Measurements from ENCODE around the gene TRIM34. TPM values are rescaled to one million over a fixed set of nuclear protein-coding genes. Genes with fewer than 3 reads are reported as not detected.
"Not testable (repeated sequence)": the region's sequence is repeated elsewhere in the genome, so short reads cannot be mapped to it uniquely, and the experiment has no call there.

TRIM34 gene
- total and polyA plus RNA-seq, 2 experiments from 2014 or later = 3.9 to 5.1 TPM

DNA sequence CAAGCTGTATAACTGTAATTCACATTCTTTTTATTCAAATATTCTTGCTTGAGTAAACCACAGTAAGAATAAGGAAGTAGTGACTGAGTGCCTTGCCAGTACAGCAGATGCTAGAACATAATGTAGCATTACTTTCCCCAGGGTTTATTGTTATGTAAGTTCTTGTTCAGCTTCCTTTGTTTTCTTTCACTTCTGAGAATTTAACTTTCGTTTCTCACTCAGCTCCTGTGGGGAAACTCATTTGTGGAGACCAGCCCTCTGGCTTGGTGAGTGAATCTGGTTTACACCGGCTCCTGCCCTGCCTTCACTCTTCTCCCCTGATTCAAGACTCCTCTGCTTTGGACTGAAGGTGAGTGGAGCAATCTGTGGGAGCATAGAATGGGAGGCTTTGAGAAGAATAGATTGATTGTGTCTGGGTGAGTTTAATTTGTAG lies 64.8 kb downstream of the TRIM34 start, which contains the start of gene TRIM22:
TRIM22 (plus strand) TSS at position 240 of the 433 bp plus-strand sequence. CDS start 6,443 bp downstream, outside the sequence.
- peak within 1 kb of the TSS; percentile 96 for H3K9ac ChIP-seq
- H3K79me2 ChIP-seq (ENCODE audit: insufficient read depth) = peaks cover 28% of the 10 kb centered on the region
- no peaks in the 10 kb centered on the region for H3K27me3 ChIP-seq (replicated peaks; ENCODE audit: insufficient read depth)
- DNase-seq = peak; percentile 88
- 0 out of 2 replicates have a peak, but pooled peaks cover 4% of the 10 kb centered on the region for H3K36me3 ChIP-seq (ENCODE audit: low read depth)
- in situ Hi-C loops (cut with MboI) = loop anchor here (25.0 kb wide), 1 partner anchor 648 kb away; no protein-coding TSS in a partner anchor
- no peak for TF ChIP-seq EZH2phosphoT487 (IDR thresholded peaks at IDR 0.05; ENCODE audit: insufficient read depth, low read depth)
- no peak for TF ChIP-seq EZH2 (IDR thresholded peaks at IDR 0.05; ENCODE audit: insufficient read depth, poor library complexity, severe bottlenecking)
- peak within 1 kb of the TSS; percentile 72 for H2AFZ ChIP-seq
- H3K27ac ChIP-seq = peak within 1 kb of the TSS; percentile 97
- peak within 1 kb of the TSS; percentile 97 for H3K4me2 ChIP-seq (ENCODE audit: unreplicated experiment)
- H4K20me1 ChIP-seq (ENCODE audit: insufficient read depth) = no peaks in the 10 kb centered on the region
- peaks cover 9% of the 10 kb centered on the region; the same call in 1 of the 2 replicates for H3F3A ChIP-seq (ENCODE audit: insufficient read depth)
- peaks cover 22% of the 10 kb centered on the region for H3K4me1 ChIP-seq (ENCODE audit: insufficient read depth)
- no peaks in the 10 kb centered on the region for H3K9me2 ChIP-seq (ENCODE audit: insufficient read depth)
- WGBS, 2 experiments (ENCODE audit: low coverage in 1 of 2, low lambda C conversion rate in 2 of 2, missing lambda C conversion rate in 2 of 2) = 2 to 3% methylated on average over 2 of the region's 2 CpGs
- H3K4me3 ChIP-seq = peak within 1 kb of the TSS; percentile 79
- no peaks in the 10 kb centered on the region for H3K9me3 ChIP-seq (ENCODE audit: low read depth)

DNA sequence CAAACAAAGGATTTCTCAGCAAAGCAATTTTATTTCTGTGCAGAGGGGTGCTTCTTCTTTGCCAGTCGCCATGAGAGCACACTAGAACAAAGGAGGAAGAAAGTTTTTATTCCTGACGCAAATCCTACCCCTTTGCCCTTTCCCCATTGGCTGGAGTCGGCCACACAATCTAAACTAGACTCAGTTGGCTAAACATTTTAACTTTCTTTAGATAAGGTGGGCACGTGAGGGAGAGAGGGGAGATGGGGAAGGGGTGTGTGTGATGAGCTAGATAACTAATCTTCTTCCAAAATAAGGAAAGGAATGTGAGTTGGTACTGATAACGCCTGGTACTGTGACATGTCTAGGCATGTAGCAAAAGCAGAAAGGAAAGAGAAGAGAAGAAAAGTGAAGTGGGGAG lies 65.4 kb downstream of the TRIM34 start:
- Histone ChIP-seq H2AFZ (peak overlapping the region; percentile 72), H3K9me3 (ENCODE audit: low read depth) (no peaks in the 10 kb centered on the region), H3K9me2 (ENCODE audit: insufficient read depth) (no peaks in the 10 kb centered on the region), H3K27ac (peak overlapping the region; percentile 97), H3K79me2 (ENCODE audit: insufficient read depth) (peaks cover 35% of the 10 kb centered on the region), H3K4me3 (peak overlapping the region; percentile 79), H3F3A (ENCODE audit: insufficient read depth) (peaks cover 9% of the 10 kb centered on the region; the same call in 1 of the 2 replicates), H3K4me2 (ENCODE audit: unreplicated experiment) (peak overlapping the region; percentile 97), H3K36me3 (ENCODE audit: low read depth) (0 out of 2 replicates have a peak, but pooled peaks cover 4% of the 10 kb centered on the region), H3K27me3 (replicated peaks; ENCODE audit: insufficient read depth) (no peaks in the 10 kb centered on the region), H3K9ac (peak overlapping the region; percentile 96), H3K4me1 (ENCODE audit: insufficient read depth) (peaks cover 20% of the 10 kb centered on the region), H4K20me1 (ENCODE audit: insufficient read depth) (no peaks in the 10 kb centered on the region)
- WGBS, 2 experiments (ENCODE audit: low coverage in 1 of 2, low lambda C conversion rate in 2 of 2, missing lambda C conversion rate in 2 of 2) = 0 to 3% methylated on average over 5 of the region's 5 CpGs
- TF ChIP-seq EZH2phosphoT487 (IDR thresholded peaks at IDR 0.05; ENCODE audit: insufficient read depth, low read depth) = no peak
- no peak for TF ChIP-seq EZH2 (IDR thresholded peaks at IDR 0.05; ENCODE audit: insufficient read depth, poor library complexity, severe bottlenecking)
- in situ Hi-C loops (cut with MboI) = loop anchor here (25.0 kb wide), 1 partner anchor 647 kb away; no protein-coding TSS in a partner anchor
- DNase-seq = peak; percentile 50

DNA sequence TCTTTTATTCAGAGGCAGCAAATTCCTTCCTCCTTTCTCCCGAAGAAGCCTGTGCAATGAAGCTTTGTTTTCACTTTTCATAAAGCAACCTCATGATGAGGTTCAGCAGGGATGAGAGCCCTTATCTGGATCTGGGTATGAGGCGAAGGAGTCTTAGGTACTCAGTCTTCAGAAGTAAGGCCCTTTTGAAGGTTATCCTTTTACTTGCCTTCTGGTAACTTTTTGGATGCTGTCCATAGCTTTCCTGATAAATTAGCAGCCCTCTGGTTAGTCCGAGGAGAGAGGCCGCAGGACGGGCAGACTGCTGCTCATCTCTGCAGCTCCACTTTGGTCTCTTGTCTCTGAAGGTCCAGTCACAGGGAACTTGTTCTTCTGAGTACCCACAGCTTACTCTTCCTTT lies 65.9 kb downstream of the TRIM34 start:
- Histone ChIP-seq H3K4me1 (ENCODE audit: insufficient read depth) (peaks cover 18% of the 10 kb centered on the region), H3K9me3 (ENCODE audit: low read depth) (no peaks in the 10 kb centered on the region), H3K27ac (peak overlapping the region; percentile 97), H2AFZ (peak overlapping the region; percentile 72), H4K20me1 (ENCODE audit: insufficient read depth) (no peaks in the 10 kb centered on the region), H3K4me2 (ENCODE audit: unreplicated experiment) (peak overlapping the region; percentile 97), H3K9me2 (ENCODE audit: insufficient read depth) (no peaks in the 10 kb centered on the region), H3K79me2 (ENCODE audit: insufficient read depth) (peaks cover 36% of the 10 kb centered on the region), H3K36me3 (ENCODE audit: low read depth) (0 out of 2 replicates have a peak, but pooled peaks cover 7% of the 10 kb centered on the region), H3K9ac (peak overlapping the region; percentile 96), H3F3A (ENCODE audit: insufficient read depth) (peaks cover 9% of the 10 kb centered on the region; the same call in 1 of the 2 replicates), H3K4me3 (peak overlapping the region; percentile 79), H3K27me3 (replicated peaks; ENCODE audit: insufficient read depth) (no peaks in the 10 kb centered on the region)
- no peak for TF ChIP-seq EZH2 (IDR thresholded peaks at IDR 0.05; ENCODE audit: insufficient read depth, poor library complexity, severe bottlenecking)
- DNase-seq = peak; percentile 72
- WGBS, 2 experiments (ENCODE audit: low coverage in 1 of 2, low lambda C conversion rate in 2 of 2, missing lambda C conversion rate in 2 of 2) = 5% methylated on average over 5 of the region's 5 CpGs
- in situ Hi-C loops (cut with MboI) = loop anchor here (25.0 kb wide), 1 partner anchor 647 kb away; no protein-coding TSS in a partner anchor

DNA sequence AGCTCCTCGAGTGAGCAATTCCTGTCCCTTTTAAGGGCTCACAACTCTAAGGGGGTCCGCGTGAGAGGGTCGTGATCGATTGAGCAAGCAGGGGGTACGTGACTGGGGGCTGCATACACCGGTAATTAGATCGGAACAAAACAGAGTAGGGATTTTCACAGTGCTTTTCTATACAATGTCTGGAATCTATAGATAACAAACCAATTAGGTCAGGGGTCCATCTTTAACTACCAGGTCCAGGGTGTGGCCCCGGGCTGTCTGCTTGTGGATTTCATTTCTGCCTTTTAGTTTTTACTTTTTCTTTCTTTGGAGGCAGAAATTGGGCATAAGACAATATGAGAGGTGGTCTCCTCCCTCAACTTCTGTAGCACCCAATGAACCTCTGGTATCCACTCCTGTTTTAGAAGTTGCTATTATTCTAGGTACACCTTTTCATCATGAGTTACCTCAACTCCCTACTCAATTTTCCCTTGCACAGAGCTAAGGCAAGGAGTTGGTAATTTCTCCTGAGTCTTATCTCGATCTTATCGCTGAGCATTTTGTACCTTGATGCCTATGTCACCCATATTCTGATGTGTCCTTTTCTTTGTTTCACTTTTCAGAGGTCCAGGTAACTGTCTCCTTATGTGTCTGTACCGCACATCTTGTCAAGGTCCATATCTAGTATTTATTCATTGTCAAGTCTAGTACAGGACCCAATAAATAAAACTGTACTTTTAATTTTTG lies 66.6 kb downstream of the TRIM34 start:
- peak overlapping the region; percentile 97 for H3K4me2 ChIP-seq (ENCODE audit: unreplicated experiment)
- not testable (repeated sequence) for H3K9me3 ChIP-seq (ENCODE audit: low read depth); H3F3A ChIP-seq (ENCODE audit: insufficient read depth); H4K20me1 ChIP-seq (ENCODE audit: insufficient read depth); H3K9me2 ChIP-seq (ENCODE audit: insufficient read depth); DNase-seq; H3K27me3 ChIP-seq (replicated peaks; ENCODE audit: insufficient read depth)
- H3K4me3 ChIP-seq = peak overlapping the region; percentile 79
- in situ Hi-C loops (cut with MboI) = loop anchor here (25.0 kb wide), 1 partner anchor 646 kb away; no protein-coding TSS in a partner anchor
- H3K79me2 ChIP-seq (ENCODE audit: insufficient read depth) = peaks cover 36% of the 10 kb centered on the region
- H2AFZ ChIP-seq = peak overlapping the region; percentile 72
- H3K9ac ChIP-seq = peak overlapping the region; percentile 96
- WGBS, 2 experiments (ENCODE audit: low coverage in 1 of 2, low lambda C conversion rate in 2 of 2, missing lambda C conversion rate in 2 of 2) = 74 to 80% methylated on average over 12 of the region's 12 CpGs
- peak overlapping the region; percentile 97 for H3K27ac ChIP-seq
- H3K4me1 ChIP-seq (ENCODE audit: insufficient read depth) = peaks cover 18% of the 10 kb centered on the region
- peaks cover 13% of the 10 kb centered on the region; the same call in 1 of the 2 replicates for H3K36me3 ChIP-seq (ENCODE audit: low read depth)
